ENCODE data around the gene ALS2CL.

- no peak for TF ChIP-seq ZNF274 (IDR thresholded peaks at IDR 0.05; ENCODE audit: low read depth, low read length)
- TF ChIP-seq YY1 (IDR thresholded peaks at IDR 0.05; ENCODE audit: insufficient read depth, insufficient read length): no peak
These were observed 24.1 kb downstream of the ALS2CL start for GRCh38 chr3:46669191-46669999.
